DMS114 treated with DMSO at 0.1 percent for 48 hours (cell line): ENCODE results near the gene MPRIP.
"Not testable (repeated sequence)": the region's sequence is repeated elsewhere in the genome, so short reads cannot be mapped to it uniquely, and the experiment has no call there.

ENCODE experiments used
- DNase-seq: peaks from one replicate; lab custom pipeline; 2025; ENCODE audit not compliant: unreplicated experiment; lab: John Stamatoyannopoulos, UW

The MPRIP gene

GRCh38 chr17:17126131-17127110 lies 84.2 kb downstream of the MPRIP start:
- no peak for DNase-seq

DNA sequence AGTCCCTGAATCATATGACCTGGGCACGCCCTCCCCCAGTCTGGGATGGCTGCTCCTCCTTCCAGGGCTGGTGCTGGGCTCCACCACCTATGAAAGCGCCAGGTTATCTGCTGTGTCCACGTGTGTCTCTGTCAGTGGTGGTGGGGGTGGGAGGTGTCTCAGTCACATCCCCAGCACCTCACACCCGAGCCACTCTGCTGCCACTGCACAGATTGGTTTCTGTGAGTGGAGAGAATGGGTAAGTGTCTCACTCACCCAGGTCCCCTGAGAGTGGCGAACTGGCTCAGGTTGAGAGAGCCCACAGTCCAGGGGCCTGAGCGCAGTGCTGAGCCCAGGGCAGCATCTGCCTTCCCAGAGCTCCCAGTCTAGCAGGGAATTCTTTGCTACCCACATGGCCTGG lies 84.9 kb downstream of the MPRIP start:
- DNase-seq, result no peak

DNA sequence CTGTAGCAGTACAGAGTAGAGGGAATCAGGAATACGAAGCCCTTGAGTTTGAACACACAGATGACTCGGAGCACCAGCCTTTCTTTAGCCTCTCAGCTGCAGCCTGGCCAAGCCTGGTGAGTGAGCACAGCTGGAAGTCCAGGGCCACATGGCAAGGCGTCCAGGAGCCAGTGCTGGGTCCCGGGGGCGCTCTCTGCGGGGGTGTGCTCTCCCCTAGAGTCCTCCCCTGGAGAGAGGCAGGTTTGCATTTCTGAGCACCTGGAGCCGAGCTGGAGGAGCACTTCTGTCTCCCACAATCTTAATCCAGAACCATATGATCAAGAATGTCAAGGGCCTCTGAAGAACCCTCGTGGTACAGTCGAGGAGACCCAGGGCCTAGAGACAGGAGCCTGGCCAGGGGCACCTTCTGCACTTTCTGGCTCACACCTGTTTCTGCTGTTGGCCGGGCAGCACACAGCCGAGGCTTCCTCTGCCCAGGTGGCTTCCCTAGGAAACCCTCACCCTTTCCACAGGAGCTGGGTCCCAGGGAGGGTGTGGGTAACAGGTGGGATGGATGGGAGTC lies 85.6 kb downstream of the MPRIP start:
- DNase-seq, result no peak

DNA sequence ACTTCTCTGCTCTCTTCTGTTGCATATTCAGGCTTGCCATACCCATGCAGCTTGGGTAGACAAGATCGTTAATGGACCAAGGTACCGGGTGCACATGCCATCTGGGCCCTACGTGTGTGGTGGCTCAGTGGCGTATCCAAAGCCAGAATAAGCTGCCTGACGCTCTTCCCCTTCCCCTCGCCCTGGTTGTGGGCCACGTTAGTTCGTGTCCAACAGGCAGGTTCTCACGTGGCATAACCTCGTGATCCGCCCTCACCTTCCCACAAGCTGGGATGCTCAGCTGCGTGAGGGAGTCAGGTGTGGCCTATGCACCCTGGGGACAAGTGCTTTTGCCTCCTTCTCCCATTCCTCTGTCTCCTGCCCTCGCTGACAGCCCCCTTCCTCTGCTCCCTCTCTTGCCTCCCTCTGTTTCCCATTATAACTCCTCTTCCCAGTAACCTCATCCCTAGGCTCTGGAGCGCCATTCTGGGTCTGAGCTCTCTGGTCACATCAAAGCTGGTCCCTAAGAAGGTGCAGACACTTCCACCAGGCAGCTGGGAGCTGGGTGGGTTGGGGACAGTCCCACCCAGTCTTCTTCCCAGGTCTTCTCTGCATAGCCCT lies 86.3 kb downstream of the MPRIP start:
- DNase-seq, result no peak

- DNase-seq, result no peak
Observed at GRCh38 chr17:17129466-17129865, 87.2 kb downstream of the MPRIP start.

DNA sequence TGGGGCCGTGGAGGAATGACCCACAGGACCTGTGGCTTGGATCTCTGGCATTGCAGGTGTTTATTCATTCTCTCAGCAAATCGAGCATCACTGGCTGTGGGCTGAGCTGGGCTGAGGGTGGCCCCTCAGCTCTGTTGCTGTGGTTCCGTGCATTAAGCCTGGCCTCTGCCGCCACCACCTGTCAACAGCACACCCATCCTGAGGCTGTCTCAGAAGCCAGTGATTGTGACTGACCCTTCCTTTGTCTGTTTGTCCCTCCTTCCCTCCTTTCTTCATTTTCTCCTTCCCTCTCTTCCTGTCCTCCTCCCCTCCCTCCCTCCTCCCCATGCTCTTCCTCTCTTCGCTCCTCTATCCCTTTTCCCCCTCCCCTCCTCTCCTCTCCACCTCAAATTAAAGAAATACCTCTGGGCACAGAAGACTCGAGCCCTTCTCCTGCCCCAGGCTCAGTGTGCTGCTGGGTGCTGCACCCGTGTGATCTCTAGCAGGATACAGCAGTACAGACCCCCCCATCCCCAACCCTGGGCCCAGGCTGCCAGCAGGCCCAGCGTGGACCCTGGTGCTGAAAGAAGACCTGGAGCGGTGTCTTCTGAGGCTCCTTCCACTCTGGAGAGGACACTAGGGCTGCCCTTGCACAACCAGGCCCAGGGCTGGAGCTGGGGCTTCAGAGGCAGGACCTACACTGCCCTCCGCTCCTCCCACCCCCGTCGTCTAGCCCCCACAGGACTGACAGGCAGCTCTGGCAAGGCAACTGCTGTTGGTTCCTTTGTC lies 88.0 kb downstream of the MPRIP start:
- no peak for DNase-seq

DNA sequence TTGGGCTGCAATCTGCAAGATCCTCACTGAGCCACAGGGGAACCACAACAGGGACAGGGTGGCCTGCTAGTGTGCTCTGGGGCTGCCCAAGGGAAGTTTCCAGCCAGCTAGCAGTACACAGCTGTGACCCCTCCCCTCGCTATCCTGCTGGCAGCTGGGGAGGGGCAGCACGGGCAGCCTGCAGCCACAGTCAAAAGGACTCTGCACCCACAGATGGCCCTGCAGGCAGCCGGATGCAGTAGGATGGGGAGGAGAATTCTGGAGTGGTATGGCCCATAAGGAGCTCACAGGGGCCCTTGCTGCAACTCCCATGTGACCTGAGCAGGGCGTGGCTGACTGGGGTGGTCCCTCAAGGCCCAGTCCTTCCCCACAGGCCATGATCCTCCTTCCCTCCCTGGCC lies 89.6 kb downstream of the MPRIP start:
- DNase-seq, result no peak

- no peak for DNase-seq
Observed at GRCh38 chr17:17132746-17133145, 90.5 kb downstream of the MPRIP start.

DNA sequence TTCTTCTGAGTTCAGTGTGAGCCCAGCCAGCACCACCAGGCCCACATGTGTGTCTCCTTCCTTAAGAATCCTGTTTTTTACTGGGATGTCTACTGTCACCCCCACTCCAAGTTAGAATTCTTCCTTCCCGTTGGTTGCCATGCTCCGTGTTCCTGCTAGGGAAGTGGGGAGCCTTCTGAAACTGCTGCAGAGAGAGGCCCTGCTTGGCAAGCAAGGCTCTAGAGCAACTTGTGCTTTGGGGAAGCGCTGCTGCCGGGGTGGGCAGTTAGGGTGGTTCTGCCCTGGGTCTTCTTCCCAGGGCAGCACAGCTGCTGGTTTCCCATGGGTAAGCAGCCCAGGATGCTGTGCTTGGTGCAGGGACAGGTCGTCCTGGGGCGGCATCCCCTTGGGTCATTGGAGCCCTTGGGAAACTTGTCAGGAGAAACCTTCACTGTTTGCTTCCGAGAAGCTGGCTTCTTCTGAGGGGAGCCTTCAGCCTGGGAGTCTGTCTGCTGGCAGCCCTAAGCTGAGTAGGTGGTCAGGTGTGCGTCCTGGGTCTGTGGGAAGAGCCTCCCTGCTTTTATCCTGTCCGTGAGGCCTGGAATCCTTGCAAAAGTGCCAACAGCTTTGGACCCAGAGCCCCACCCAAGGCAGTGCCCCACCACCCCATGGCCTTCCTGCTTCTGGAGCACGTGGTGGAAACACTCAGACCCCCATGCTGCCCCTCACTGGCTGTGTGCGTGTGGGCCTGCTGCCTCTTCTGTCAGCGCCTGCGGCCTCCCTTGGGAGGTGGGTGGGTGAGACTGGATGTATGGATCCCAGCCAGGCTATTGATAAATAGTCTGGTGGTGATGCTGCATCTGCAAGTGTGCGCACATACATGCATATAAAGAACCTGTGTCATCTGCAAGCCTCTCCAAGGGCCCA lies 92.0 kb downstream of the MPRIP start:
- DNase-seq, result no peak

GRCh38 chr17:17134957-17135333 lies 92.7 kb downstream of the MPRIP start:
- no peak for DNase-seq

GRCh38 chr17:17136221-17136620 lies 94.0 kb downstream of the MPRIP start:
- not testable (repeated sequence) for DNase-seq

DNA sequence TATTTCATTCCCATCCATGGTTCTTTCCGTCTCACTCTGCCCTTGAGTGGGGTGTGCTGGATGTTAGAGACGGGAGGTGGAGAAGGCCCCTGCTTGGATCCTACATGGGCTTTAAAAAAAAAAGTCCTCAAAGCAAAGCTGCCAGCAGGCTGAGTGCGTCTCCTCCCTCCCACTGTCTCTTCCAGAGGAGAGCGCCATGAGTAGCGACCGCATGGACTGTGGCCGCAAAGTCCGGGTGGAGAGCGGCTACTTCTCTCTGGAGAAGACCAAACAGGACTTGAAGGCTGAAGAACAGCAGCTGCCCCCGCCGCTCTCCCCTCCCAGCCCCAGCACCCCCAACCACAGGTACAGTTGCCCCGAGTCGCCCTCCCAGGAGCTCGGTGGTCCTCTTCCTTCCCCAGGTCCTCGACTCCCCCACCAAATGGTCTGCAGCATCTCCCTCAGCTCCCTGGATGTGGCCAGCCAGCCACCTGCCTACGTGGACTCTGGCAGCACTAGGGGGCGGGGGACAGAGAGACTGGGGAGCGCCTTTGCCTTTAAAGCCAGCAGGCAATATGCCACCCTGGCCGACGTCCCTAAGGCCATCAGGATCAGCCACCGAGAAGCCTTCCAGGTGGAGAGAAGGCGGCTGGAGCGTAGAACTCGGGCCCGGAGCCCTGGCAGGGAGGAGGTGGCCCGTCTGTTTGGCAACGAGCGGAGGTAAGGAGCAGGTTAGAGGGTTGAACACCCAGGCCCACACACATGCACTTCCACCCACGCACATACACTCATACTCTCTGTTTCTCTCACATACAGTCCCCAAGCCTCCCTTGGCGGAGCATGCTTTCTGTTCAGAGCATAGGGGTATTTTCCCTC lies 95.7 kb downstream of the MPRIP start:
- no peak for DNase-seq

- DNase-seq, result no peak
Observed at GRCh38 chr17:17139972-17140589, 97.8 kb downstream of the MPRIP start.

DNA sequence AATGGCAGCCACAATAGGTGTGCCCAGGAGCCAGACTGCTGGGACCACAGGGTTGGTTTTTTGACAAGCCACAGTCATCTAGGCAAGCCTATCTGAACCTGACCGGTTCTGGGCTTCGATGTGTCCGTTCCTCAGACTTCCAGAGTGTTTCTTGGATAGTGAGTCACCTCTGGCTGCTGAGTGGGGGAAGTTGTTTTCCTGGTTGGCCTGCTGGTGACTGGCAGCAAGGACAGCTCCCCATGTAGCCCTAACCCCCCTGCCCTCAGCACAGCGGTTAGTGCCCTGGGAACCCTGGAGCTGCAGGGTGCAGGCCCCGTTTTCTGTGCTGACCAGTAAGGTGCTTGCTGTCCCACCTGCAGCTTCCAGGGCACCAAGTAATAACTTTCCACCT lies 98.3 kb downstream of the MPRIP start:
- DNase-seq, result no peak

GRCh38 chr17:17141279-17141678 lies 99.0 kb downstream of the MPRIP start:
- no peak for DNase-seq

- no peak for DNase-seq
Observed at GRCh38 chr17:17141860-17142552, 99.7 kb downstream of the MPRIP start.

- no peak for DNase-seq
Observed at GRCh38 chr17:17142556-17142955, 100.3 kb downstream of the MPRIP start.

- DNase-seq, result no peak
Observed at GRCh38 chr17:17143501-17143900, 101.2 kb downstream of the MPRIP start.
